ENCODE measurements around the gene PPY. TPM values are rescaled to one million over a fixed set of nuclear protein-coding genes. Genes with fewer than 3 reads are reported as not detected.

PPY gene
- total and polyA plus RNA-seq, 2 experiments from 2014 or later = not detected

DNA sequence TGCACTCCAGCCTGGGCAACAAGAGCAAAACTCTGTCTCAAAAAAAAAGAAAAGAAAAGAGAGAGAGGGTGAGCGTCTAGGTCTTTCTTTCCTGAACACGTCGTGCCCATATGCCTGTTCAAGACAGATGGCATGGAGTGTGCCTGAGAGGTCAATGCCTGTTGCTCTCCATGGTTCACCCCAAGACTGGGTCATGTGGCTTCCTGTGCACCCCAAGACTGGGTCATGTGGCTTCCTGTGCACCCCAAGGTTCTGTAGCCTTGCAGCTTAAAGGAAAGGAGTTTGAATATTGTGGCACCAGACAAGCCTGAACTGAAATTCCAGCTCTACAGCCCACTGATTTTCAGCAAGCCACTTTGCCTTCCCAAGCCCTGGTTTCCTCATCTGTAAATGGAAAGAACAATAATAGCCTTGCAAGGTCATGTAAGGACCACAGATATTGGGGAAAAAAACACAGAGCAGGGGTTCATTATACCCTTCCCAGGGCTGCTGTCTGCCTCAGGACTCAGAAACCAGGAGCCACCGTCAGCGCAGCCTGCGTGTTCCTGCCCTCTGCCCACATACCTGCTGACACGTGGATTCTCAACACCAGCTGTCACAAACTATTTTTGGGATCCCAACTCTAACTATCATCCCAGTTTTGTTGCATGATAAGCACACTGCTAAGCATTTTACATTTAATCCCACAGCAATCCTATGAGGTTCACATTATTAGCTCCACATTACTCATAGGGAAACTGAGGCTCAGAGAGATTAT is 44.1 kb upstream of the PPY start:
- no peaks in the 10 kb centered on the region for H4K20me1 ChIP-seq (ENCODE audit: insufficient read depth, poor library complexity, severe bottlenecking)
- H3K4me3 ChIP-seq = no peak overlapping the region
- peaks cover 12% of the 10 kb centered on the region for H3K4me1 ChIP-seq (ENCODE audit: insufficient read depth)
- no peaks in the 10 kb centered on the region for H3K79me2 ChIP-seq
- no peak for DNase-seq (ENCODE audit: low spot score)
- no peak overlapping the region for H2AFZ ChIP-seq
- H3K9me3 ChIP-seq (ENCODE audit: low read depth) = no peaks in the 10 kb centered on the region
- H3K36me3 ChIP-seq (replicated peaks; ENCODE audit: insufficient read depth, low read depth) = no peaks in the 10 kb centered on the region
- H3K4me2 ChIP-seq = no peak overlapping the region
- WGBS (ENCODE audit: low lambda C conversion rate, missing lambda C conversion rate) = 93% methylated on average over 7 of the region's 7 CpGs
- H3K9me2 ChIP-seq (replicated peaks; ENCODE audit: insufficient read depth) = no peaks in the 10 kb centered on the region
- no peak for TF ChIP-seq EZH2 (IDR thresholded peaks at IDR 0.05; ENCODE audit: borderline replicate concordance)
- TF ChIP-seq, protein P1, sequence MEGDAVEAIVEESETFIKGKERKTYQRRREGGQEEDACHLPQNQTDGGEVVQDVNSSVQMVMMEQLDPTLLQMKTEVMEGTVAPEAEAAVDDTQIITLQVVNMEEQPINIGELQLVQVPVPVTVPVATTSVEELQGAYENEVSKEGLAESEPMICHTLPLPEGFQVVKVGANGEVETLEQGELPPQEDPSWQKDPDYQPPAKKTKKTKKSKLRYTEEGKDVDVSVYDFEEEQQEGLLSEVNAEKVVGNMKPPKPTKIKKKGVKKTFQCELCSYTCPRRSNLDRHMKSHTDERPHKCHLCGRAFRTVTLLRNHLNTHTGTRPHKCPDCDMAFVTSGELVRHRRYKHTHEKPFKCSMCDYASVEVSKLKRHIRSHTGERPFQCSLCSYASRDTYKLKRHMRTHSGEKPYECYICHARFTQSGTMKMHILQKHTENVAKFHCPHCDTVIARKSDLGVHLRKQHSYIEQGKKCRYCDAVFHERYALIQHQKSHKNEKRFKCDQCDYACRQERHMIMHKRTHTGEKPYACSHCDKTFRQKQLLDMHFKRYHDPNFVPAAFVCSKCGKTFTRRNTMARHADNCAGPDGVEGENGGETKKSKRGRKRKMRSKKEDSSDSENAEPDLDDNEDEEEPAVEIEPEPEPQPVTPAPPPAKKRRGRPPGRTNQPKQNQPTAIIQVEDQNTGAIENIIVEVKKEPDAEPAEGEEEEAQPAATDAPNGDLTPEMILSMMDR (IDR thresholded peaks at IDR 0.05; ENCODE audit: poor library complexity) = no peak
- no peak for TF ChIP-seq EZH2phosphoT487 (IDR thresholded peaks at IDR 0.05; ENCODE audit: low read depth, severe bottlenecking, unreplicated experiment)
- peaks cover 72% of the 10 kb centered on the region for H3K27me3 ChIP-seq
- H3K27ac ChIP-seq = no peak overlapping the region

DNA sequence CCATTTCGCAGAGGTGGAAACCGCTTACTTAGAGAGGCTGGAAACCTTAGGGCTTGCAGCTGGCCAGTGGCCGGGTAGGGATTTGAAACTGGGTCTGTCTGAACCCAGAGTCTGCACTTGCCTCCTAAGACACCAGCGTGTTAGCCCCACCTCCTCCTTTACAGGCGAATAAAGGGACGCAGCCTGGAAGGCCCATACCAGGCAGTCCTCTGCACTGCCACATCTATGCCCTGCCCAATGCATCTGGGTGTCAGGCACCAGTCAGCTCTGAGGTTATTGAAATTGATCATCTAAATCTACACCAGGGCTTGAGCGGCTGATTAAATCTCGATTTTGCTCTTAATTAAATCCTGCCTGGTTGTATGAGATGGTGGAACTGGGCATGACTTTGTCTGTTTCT is 42.2 kb upstream of the PPY start:
- no peak overlapping the region for H3K27ac ChIP-seq
- H3K27me3 ChIP-seq = peaks cover 83% of the 10 kb centered on the region
- WGBS (ENCODE audit: low lambda C conversion rate, missing lambda C conversion rate) = 55% methylated on average over 8 of the region's 8 CpGs

DNA sequence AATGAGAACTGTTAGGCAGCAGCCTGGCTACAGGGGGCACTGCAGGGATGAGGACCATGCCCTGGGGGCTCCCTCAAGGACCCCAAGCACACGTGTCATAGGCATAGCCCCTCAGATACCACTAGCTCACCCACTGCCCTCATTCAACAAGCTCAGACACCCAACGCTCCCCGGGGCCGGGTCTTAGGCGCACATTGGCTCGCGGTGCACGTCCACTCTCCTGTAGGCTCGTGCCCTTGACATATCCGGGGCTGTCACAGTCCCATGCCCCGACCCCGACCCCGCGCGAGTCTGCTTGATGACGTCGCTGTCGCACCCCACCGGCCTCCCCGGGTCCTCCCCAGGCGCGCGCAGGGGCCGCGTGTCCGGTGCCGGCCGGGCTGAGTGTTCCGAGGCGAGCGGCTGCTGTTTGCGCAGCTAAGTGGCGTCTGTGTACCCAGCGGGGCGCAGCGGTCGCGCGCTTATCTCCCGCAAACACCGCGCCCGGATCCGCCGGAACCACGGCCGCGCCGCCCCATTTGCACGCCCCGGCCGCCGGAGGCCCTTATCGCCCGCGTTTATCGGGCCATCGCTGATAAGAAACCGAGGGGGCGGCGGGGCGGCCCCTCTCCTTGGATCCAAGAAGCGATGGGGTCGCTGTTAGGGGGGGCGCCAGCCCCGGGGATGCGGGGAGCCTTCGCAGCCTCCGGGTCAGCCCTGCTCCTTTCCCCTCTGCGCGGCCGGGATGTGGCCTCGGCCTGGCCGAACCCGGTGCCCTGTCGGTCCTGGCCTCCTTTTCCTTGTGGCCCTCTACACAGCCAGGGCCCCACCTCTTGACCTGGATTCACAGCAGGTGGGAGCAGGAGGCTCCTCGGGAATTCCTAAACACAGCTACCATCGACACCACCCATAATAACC is 41.5 kb upstream of the PPY start:
- H3K9me2 ChIP-seq (replicated peaks; ENCODE audit: insufficient read depth) = no peaks in the 10 kb centered on the region
- peaks cover 12% of the 10 kb centered on the region for H3K4me1 ChIP-seq (ENCODE audit: insufficient read depth)
- DNase-seq (ENCODE audit: low spot score) = peak; percentile 68
- no peaks in the 10 kb centered on the region for H3K9me3 ChIP-seq (ENCODE audit: low read depth)
- H3K27ac ChIP-seq = no peak overlapping the region
- 2% methylated on average over 62 of the region's 78 CpGs for WGBS (ENCODE audit: low lambda C conversion rate, missing lambda C conversion rate)
- peak overlapping the region; percentile 97 for H3K4me2 ChIP-seq
- TF ChIP-seq EZH2phosphoT487 (IDR thresholded peaks at IDR 0.05; ENCODE audit: low read depth, severe bottlenecking, unreplicated experiment) (no peak), EZH2 (IDR thresholded peaks at IDR 0.05; ENCODE audit: borderline replicate concordance) (peak; percentile 71)
- TF ChIP-seq, protein P1 (IDR thresholded peaks at IDR 0.05; ENCODE audit: poor library complexity) = peak; percentile 34
- H3K27me3 ChIP-seq = peaks cover 91% of the 10 kb centered on the region
- H4K20me1 ChIP-seq (ENCODE audit: insufficient read depth, poor library complexity, severe bottlenecking) = no peaks in the 10 kb centered on the region
- H3K4me3 ChIP-seq = peak overlapping the region; percentile 61
- no peaks in the 10 kb centered on the region for H3K36me3 ChIP-seq (replicated peaks; ENCODE audit: insufficient read depth, low read depth)
- H2AFZ ChIP-seq = peak overlapping the region; percentile 56
- no peaks in the 10 kb centered on the region for H3K79me2 ChIP-seq

More for the DNA sequence above, 42.2 kb upstream of the PPY start:
- Histone ChIP-seq H3K4me3 (no peak overlapping the region), H2AFZ (peak overlapping the region; percentile 56), H3K79me2 (no peaks in the 10 kb centered on the region), H3K4me1 (ENCODE audit: insufficient read depth) (peaks cover 12% of the 10 kb centered on the region), H3K4me2 (peak overlapping the region; percentile 97), H3K36me3 (replicated peaks; ENCODE audit: insufficient read depth, low read depth) (no peaks in the 10 kb centered on the region), H3K9me3 (ENCODE audit: low read depth) (no peaks in the 10 kb centered on the region), H3K9me2 (replicated peaks; ENCODE audit: insufficient read depth) (no peaks in the 10 kb centered on the region), H4K20me1 (ENCODE audit: insufficient read depth, poor library complexity, severe bottlenecking) (no peaks in the 10 kb centered on the region)
- TF ChIP-seq EZH2phosphoT487 (IDR thresholded peaks at IDR 0.05; ENCODE audit: low read depth, severe bottlenecking, unreplicated experiment) (no peak), EZH2 (IDR thresholded peaks at IDR 0.05; ENCODE audit: borderline replicate concordance) (no peak)
- TF ChIP-seq, protein P1 (IDR thresholded peaks at IDR 0.05; ENCODE audit: poor library complexity) = no peak
- DNase-seq (ENCODE audit: low spot score) = no peak
